HuH-7.5 (cell line): ENCODE data around the gene SLC15A1.
"Not testable (repeated sequence)": the region's sequence is repeated elsewhere in the genome, so short reads cannot be mapped to it uniquely, and the experiment has no call there.

Experiments
- DNase-seq: peaks from one replicate; pipeline ENCODE4 v3.0.0; 2011; ENCODE audit warnings: low spot score

Gene SLC15A1

GRCh38 chr13:98656223-98656622, 96.2 kb downstream of the SLC15A1 start:
- no peak for DNase-seq

GRCh38 chr13:98653463-98653985, 98.9 kb downstream of the SLC15A1 start:
- DNase-seq: peak; percentile 78

GRCh38 chr13:98652721-98653462, 99.6 kb downstream of the SLC15A1 start:
- DNase-seq: no peak

GRCh38 chr13:98652276-98652675, 100.2 kb downstream of the SLC15A1 start:
- DNase-seq: no peak

GRCh38 chr13:98651744-98652143, 100.7 kb downstream of the SLC15A1 start:
- DNase-seq: no peak

- DNase-seq: no peak
Measured at GRCh38 chr13:98650396-98651107, 101.9 kb downstream of the SLC15A1 start.

- DNase-seq: no peak
Measured at GRCh38 chr13:98649861-98650260, 102.6 kb downstream of the SLC15A1 start.

- DNase-seq: no peak
Measured at GRCh38 chr13:98648686-98649085, 103.8 kb downstream of the SLC15A1 start.

GRCh38 chr13:98648141-98648540, 104.3 kb downstream of the SLC15A1 start:
- no peak for DNase-seq

- no peak for DNase-seq
Measured at GRCh38 chr13:98647121-98647520, 105.4 kb downstream of the SLC15A1 start.

- no peak for DNase-seq
Measured at GRCh38 chr13:98643479-98643878, 109.0 kb downstream of the SLC15A1 start.

- no peak for DNase-seq
Measured at GRCh38 chr13:98641075-98641474, 111.4 kb downstream of the SLC15A1 start.

GRCh38 chr13:98639785-98640184, 112.7 kb downstream of the SLC15A1 start:
- DNase-seq: not testable (repeated sequence)

GRCh38 chr13:98638352-98638751, 114.1 kb downstream of the SLC15A1 start:
- not testable (repeated sequence) for DNase-seq
